Osteocyte (in vitro differentiated cells): Measurements from ENCODE around the gene RASSF3. TPM values are rescaled to one million over a fixed set of nuclear protein-coding genes. Genes with fewer than 3 reads are reported as not detected.
A peak's percentile ranks its signal among the peaks of the same experiment; 100 is the strongest.
"Not testable (repeated sequence)": the region's sequence is repeated elsewhere in the genome, so short reads cannot be mapped to it uniquely, and the experiment has no call there.

Source experiments
- DNase-seq: peaks from one replicate; pipeline ENCODE4 v3.0.0; 2021; ENCODE audit warnings: mixed read lengths; ENCODE audit not compliant: unreplicated experiment; ENCODE audit errors: extremely low spot score
- H3K27ac Mint-ChIP-seq: one replicate; pipeline ENCODE4 v1.8.0; 2021; ENCODE audit warnings: mild to moderate bottlenecking, mixed read lengths; ENCODE audit not compliant: unreplicated experiment
- H3K27me3 Mint-ChIP-seq: one replicate; pipeline ENCODE4 v1.8.0; 2021; ENCODE audit warnings: mixed read lengths; ENCODE audit not compliant: unreplicated experiment
- H3K36me3 Mint-ChIP-seq: one replicate; pipeline ENCODE4 v1.8.0; 2021; ENCODE audit warnings: mixed read lengths; ENCODE audit not compliant: unreplicated experiment
- H3K4me1 Mint-ChIP-seq: one replicate; pipeline ENCODE4 v1.8.0; 2021; ENCODE audit warnings: mixed read lengths; ENCODE audit not compliant: unreplicated experiment
- H3K4me3 Mint-ChIP-seq: one replicate; pipeline ENCODE4 v1.8.0; 2021; ENCODE audit warnings: mild to moderate bottlenecking, moderate library complexity, mixed read lengths; ENCODE audit not compliant: unreplicated experiment
- H3K9me3 Mint-ChIP-seq: one replicate; pipeline ENCODE4 v1.8.0; 2021; ENCODE audit warnings: mixed read lengths; ENCODE audit not compliant: unreplicated experiment
- CTCF ChIP-seq: fragments of 200-600 bp; sonication (generic); IDR thresholded peaks from 2 replicates; pipeline ENCODE4 v1.5.0; 2021; ENCODE audit warnings: antibody characterized with exemption, mild to moderate bottlenecking, moderate library complexity
- total RNA-seq: library from RNA; stranded (reverse); gene quantifications from 2 replicates; pipeline ENCODE4 v1.2.1, GENCODE V29; 2021

The RASSF3 gene
- total RNA-seq, 1 donor from 2014 or later: 29.0 TPM

GRCh38 chr12:64646318-64646717 is 36.0 kb downstream of the RASSF3 start:
- Mint-ChIP-seq H3K9me3 (no peaks in the 10 kb centered on the region), H3K27me3 (no peaks in the 10 kb centered on the region), H3K4me1 (peaks cover 12% of the 10 kb centered on the region), H3K36me3 (peaks cover 3% of the 10 kb centered on the region), H3K27ac (peak overlapping the region; percentile 38), H3K4me3 (no peak overlapping the region)
- TF ChIP-seq CTCF: no peak
- DNase-seq: no peak

GRCh38 chr12:64649487-64649886 is 39.2 kb downstream of the RASSF3 start:
- H3K4me3 Mint-ChIP-seq: no peak overlapping the region
- H3K27ac Mint-ChIP-seq: no peak overlapping the region
- H3K36me3 Mint-ChIP-seq: peaks cover 3% of the 10 kb centered on the region
- H3K9me3 Mint-ChIP-seq: no peaks in the 10 kb centered on the region
- TF ChIP-seq CTCF: no peak
- peaks cover 10% of the 10 kb centered on the region for H3K4me1 Mint-ChIP-seq
- no peaks in the 10 kb centered on the region for H3K27me3 Mint-ChIP-seq
- DNase-seq: no peak

- Mint-ChIP-seq H3K4me3 (no peak overlapping the region), H3K27me3 (no peaks in the 10 kb centered on the region), H3K9me3 (no peaks in the 10 kb centered on the region), H3K36me3 (peaks cover 3% of the 10 kb centered on the region), H3K4me1 (peaks cover 10% of the 10 kb centered on the region), H3K27ac (no peak overlapping the region)
- no peak for TF ChIP-seq CTCF
- no peak for DNase-seq
Measured at GRCh38 chr12:64650762-64651161, 40.5 kb downstream of the RASSF3 start.

GRCh38 chr12:64652346-64652745 is 42.1 kb downstream of the RASSF3 start:
- DNase-seq: no peak
- Mint-ChIP-seq H3K4me3 (no peak overlapping the region), H3K27ac (no peak overlapping the region), H3K9me3 (no peaks in the 10 kb centered on the region), H3K36me3 (peaks cover 3% of the 10 kb centered on the region), H3K4me1 (peaks cover 6% of the 10 kb centered on the region), H3K27me3 (no peaks in the 10 kb centered on the region)
- TF ChIP-seq CTCF: no peak

- Mint-ChIP-seq H3K36me3 (peaks cover 3% of the 10 kb centered on the region), H3K27ac (no peak overlapping the region), H3K9me3 (no peaks in the 10 kb centered on the region), H3K27me3 (no peaks in the 10 kb centered on the region), H3K4me1 (peaks cover 9% of the 10 kb centered on the region), H3K4me3 (no peak overlapping the region)
- no peak for TF ChIP-seq CTCF
- no peak for DNase-seq
Measured at GRCh38 chr12:64653123-64653522, 42.8 kb downstream of the RASSF3 start.

- H3K9me3 Mint-ChIP-seq, H3K27ac Mint-ChIP-seq, H3K36me3 Mint-ChIP-seq, DNase-seq, H3K4me3 Mint-ChIP-seq, H3K27me3 Mint-ChIP-seq: not testable (repeated sequence)
- peaks cover 16% of the 10 kb centered on the region for H3K4me1 Mint-ChIP-seq
Measured at GRCh38 chr12:64653907-64654306, 43.6 kb downstream of the RASSF3 start.
